ENCODE data around the gene ERICH6B.

Gene ERICH6B

DNA sequence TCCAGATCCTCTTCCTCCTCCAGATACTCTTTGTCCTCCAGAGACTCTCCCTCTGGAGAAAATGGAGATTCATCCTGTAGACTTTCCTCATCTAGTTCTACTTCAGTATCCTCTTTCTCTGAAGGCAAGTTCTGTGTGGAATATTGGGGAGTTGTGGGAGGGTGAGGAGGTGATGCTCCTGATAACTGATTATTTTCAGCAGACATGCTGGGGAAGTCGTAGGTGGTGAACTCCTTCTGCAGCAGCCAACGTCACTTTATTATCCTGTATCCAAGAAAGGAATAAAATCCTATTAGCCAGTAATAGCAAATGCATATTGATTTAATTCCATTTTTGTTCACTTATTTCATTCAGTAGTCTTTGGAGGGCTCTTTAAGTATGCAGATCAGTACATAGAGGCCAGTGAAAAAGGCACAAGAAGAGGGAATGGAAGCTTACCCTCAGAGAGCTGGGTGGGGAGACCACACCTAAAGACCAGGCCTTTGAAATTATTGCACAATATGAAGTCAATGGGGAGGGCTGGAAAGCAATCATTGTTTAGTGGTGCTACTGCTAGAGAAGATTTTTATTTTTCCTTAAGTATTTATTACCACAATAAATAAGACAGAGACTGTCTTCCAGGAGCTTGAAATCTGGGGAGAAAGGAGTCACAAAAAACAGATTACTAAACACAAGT lies 18.6 kb downstream of the ERICH6B start:
- no peak for DNase-seq (ENCODE audit: extremely low read depth, insufficient read length)
- TF ChIP-seq, protein P1, sequence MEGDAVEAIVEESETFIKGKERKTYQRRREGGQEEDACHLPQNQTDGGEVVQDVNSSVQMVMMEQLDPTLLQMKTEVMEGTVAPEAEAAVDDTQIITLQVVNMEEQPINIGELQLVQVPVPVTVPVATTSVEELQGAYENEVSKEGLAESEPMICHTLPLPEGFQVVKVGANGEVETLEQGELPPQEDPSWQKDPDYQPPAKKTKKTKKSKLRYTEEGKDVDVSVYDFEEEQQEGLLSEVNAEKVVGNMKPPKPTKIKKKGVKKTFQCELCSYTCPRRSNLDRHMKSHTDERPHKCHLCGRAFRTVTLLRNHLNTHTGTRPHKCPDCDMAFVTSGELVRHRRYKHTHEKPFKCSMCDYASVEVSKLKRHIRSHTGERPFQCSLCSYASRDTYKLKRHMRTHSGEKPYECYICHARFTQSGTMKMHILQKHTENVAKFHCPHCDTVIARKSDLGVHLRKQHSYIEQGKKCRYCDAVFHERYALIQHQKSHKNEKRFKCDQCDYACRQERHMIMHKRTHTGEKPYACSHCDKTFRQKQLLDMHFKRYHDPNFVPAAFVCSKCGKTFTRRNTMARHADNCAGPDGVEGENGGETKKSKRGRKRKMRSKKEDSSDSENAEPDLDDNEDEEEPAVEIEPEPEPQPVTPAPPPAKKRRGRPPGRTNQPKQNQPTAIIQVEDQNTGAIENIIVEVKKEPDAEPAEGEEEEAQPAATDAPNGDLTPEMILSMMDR (IDR thresholded peaks at IDR 0.05; ENCODE audit: insufficient read depth, low read length, poor library complexity, severe bottlenecking), result no peak
- Histone ChIP-seq H3K4me3 (replicated peaks; ENCODE audit: low read depth, low read length) (no peak overlapping the region), H3K36me3 (ENCODE audit: control insufficient read depth, insufficient read depth, low read length) (no peaks in the 10 kb centered on the region), H3K27me3 (replicated peaks; ENCODE audit: control insufficient read depth, insufficient read depth, low read length) (no peaks in the 10 kb centered on the region)

DNA sequence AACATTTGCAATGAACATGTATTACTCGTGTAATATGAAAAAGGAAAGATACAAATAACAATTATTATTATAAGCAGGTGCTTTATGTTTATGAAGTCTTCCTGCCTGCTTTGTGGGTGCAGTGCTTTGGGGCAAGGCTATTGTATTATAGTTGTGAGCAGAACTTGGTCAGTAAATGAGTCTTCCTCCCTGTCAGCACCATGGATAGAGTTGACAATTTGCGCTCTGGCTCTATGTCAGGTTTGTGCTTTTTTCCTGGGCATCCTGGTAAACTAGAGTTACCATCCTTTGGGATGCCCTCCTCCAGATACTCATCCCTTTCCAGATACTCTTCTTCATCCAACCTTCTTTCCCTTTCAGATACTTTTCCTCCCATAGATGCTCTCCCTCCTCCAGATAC lies 19.6 kb downstream of the ERICH6B start:
- no peaks in the 10 kb centered on the region for H3K27me3 ChIP-seq (replicated peaks; ENCODE audit: control insufficient read depth, insufficient read depth, low read length)
- no peaks in the 10 kb centered on the region for H3K36me3 ChIP-seq (ENCODE audit: control insufficient read depth, insufficient read depth, low read length)
- TF ChIP-seq, protein P1 (IDR thresholded peaks at IDR 0.05; ENCODE audit: insufficient read depth, low read length, poor library complexity, severe bottlenecking), result no peak
- no peak overlapping the region for H3K4me3 ChIP-seq (replicated peaks; ENCODE audit: low read depth, low read length)
- no peak for DNase-seq (ENCODE audit: extremely low read depth, insufficient read length)

DNA sequence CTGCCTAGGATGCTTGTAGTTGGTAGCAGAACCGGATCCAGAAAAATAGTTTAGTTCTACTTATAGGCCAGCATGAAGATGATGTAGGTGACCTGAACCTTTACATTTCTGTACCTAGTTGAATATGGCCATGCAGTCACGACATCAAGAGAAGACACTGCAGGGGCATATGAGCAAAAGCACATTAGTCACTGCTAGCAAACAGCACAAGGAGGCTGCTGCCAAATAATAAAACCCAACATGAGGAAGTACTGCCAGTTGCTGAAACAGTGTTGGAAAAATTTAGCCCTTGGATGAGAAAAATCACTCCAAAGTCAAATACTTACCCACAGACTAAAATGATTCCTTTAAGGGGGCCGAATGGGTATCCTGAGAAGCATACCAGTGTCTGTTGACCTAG lies 20.8 kb downstream of the ERICH6B start:
- TF ChIP-seq, protein P1 (IDR thresholded peaks at IDR 0.05; ENCODE audit: insufficient read depth, low read length, poor library complexity, severe bottlenecking), result no peak

DNA sequence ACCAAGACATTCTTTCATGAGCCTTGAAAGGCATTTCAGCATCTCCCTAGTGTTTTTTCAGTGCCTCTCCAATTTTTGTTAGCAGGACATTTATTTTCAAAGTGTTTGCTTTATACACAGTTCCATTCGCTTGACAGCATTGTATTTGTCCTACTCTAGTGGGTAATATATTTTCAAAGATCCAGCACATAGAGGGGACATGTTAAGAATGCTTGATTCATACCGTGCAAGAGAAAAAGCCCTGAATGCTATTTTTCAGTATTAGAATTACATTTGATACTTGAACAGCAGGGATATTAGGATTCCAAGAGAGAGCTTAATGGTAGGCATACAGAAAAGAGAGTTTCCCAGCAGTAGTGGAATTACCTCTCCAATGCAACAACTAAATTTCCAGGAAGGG lies 21.3 kb downstream of the ERICH6B start:
- TF ChIP-seq, protein P1 (IDR thresholded peaks at IDR 0.05; ENCODE audit: insufficient read depth, low read length, poor library complexity, severe bottlenecking), result no peak
- no peak overlapping the region for H3K4me3 ChIP-seq (replicated peaks; ENCODE audit: low read depth, low read length)
- H3K27me3 ChIP-seq (replicated peaks; ENCODE audit: control insufficient read depth, insufficient read depth, low read length), result no peaks in the 10 kb centered on the region
- H3K36me3 ChIP-seq (ENCODE audit: control insufficient read depth, insufficient read depth, low read length), result no peaks in the 10 kb centered on the region
- DNase-seq (ENCODE audit: extremely low read depth, insufficient read length), result no peak

More for the DNA sequence above, 20.8 kb downstream of the ERICH6B start:
- H3K36me3 ChIP-seq (ENCODE audit: control insufficient read depth, insufficient read depth, low read length), result no peaks in the 10 kb centered on the region
- no peaks in the 10 kb centered on the region for H3K27me3 ChIP-seq (replicated peaks; ENCODE audit: control insufficient read depth, insufficient read depth, low read length)
- DNase-seq (ENCODE audit: extremely low read depth, insufficient read length), result no peak
- H3K4me3 ChIP-seq (replicated peaks; ENCODE audit: low read depth, low read length), result no peak overlapping the region

DNA sequence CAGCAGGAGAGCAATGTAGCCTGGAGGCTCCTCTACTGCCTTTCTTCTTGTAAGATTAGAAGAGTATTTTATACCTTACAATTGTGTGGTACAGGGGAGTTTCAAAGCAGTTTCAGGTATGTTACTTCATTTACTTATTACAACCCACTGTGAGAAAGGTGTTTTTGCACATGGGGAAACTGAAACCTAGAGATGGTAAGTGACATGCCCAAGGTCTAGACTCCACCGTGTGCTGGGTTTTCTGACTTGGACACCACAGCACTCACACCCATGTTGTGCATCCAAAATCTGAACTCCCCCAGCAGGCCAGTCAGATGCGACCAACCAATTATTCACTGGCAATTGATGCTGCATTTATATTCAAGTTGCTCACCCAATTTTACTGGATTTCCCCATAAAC lies 22.8 kb downstream of the ERICH6B start:
- TF ChIP-seq, protein P1 (IDR thresholded peaks at IDR 0.05; ENCODE audit: insufficient read depth, low read length, poor library complexity, severe bottlenecking), result no peak
- no peaks in the 10 kb centered on the region for H3K27me3 ChIP-seq (replicated peaks; ENCODE audit: control insufficient read depth, insufficient read depth, low read length)

DNA sequence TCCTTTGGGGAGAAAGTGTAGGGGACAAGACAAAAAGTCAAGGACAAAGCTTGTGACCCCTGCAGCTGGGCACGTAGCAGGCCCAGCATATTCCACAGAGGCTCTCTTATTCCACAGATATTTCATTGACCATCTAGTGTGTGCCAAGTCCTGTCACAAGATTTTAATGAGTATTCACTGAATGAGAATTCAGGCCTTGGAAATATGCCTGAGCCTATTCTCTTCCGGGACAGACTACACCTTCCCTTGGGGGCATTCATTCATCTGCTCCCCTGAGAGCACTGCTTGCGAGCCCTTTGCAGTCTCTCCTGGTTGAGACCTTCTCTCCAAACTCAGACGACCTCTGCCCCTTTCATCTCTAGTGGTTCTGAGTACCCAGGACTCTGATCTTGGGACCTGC lies 25.5 kb downstream of the ERICH6B start:
- Histone ChIP-seq H3K27me3 (replicated peaks; ENCODE audit: control insufficient read depth, insufficient read depth, low read length) (no peaks in the 10 kb centered on the region), H3K4me3 (replicated peaks; ENCODE audit: low read depth, low read length) (no peak overlapping the region), H3K36me3 (ENCODE audit: control insufficient read depth, insufficient read depth, low read length) (no peaks in the 10 kb centered on the region)
- DNase-seq (ENCODE audit: extremely low read depth, insufficient read length), result no peak
- TF ChIP-seq, protein P1 (IDR thresholded peaks at IDR 0.05; ENCODE audit: insufficient read depth, low read length, poor library complexity, severe bottlenecking), result no peak

More for the DNA sequence above, 22.8 kb downstream of the ERICH6B start:
- no peaks in the 10 kb centered on the region for H3K36me3 ChIP-seq (ENCODE audit: control insufficient read depth, insufficient read depth, low read length)
- H3K4me3 ChIP-seq (replicated peaks; ENCODE audit: low read depth, low read length), result no peak overlapping the region
- DNase-seq (ENCODE audit: extremely low read depth, insufficient read length), result no peak

Measured in GM06990 (cell line).